ENCODE measurements around the gene FOXR2.

Gene FOXR2, protein sequence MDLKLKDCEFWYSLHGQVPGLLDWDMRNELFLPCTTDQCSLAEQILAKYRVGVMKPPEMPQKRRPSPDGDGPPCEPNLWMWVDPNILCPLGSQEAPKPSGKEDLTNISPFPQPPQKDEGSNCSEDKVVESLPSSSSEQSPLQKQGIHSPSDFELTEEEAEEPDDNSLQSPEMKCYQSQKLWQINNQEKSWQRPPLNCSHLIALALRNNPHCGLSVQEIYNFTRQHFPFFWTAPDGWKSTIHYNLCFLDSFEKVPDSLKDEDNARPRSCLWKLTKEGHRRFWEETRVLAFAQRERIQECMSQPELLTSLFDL

DNA sequence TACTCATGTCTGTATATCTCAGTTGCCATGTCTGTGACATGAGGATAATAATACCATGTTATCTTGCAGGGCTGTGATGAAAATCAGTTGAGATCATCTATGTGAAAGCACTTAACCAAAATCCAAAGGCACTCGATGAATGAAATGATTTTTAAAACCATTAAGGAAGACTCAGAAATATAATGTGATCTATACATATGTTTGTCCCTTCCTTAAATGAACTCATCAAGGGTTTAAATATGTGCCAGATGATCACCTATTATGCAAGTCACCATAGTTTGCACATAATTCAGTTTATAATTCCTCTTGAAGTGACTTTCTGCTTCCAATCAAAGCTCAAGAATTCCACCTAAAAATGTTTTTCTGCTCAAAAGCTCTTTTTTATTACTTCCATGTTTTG, at the start of gene FOXR2:
Gene FOXR2 (plus strand): TSS at position 301 of the 400 bp plus-strand sequence. CDS start 312 bp downstream, outside the sequence.
- DNase-seq, result no peak

DNA sequence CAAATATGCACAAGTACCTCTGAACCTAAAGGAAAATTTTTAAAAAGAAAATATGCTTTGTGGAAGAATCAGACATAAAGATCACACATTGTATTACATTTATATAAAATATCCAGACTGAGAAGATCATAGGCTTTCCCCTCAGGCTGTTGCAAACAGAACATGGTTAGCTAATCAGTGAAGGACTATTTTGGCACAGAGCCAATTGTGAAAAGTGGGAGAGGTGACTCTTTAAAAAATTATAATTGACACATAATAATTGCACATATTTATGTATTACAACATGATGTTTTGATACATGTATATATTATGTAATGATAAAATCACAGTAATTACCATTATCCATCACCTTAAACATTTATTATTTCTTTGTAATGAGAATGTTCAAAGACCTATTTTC, 44.1 kb upstream of the FOXR2 start:
- no peak for DNase-seq

DNA sequence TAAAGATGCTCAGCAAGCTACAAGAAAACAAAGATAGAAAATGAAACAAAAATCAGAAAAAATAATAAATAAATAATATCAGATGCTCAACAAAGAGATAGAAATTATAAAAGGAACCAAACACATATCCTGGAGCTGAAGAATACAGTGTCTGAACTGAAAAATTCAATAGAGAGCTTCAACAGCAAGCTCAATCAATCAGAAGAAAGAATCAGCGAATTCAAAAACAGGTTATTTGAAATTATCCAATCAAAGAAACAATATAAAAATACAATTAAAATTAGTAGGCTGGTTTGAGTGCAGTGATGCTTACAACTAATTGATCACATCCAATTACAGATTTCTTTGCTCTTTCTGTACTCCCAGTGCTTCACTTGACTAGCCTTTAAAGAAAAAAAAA, 40.8 kb upstream of the FOXR2 start:
- no peak for DNase-seq

DNA sequence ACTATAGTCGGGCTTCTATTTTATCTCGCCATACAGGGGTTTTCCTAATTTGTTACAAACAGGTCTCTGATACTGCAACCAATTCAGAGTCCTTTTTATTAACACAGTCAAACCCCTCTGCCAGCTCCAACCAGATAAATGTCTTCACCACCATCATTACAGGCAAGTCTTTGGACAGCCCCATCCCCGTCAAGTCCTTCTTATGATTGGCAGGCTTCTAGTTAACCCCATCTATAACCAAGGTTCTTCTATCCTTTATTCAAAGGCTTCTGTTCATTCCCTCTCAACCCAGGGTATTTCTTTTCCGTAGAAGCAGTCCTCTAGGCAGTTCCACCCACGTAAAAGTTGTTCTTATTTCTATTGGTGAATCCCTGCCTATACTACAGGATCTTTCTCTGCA, 29.9 kb upstream of the FOXR2 start:
- DNase-seq, result no peak

DNA sequence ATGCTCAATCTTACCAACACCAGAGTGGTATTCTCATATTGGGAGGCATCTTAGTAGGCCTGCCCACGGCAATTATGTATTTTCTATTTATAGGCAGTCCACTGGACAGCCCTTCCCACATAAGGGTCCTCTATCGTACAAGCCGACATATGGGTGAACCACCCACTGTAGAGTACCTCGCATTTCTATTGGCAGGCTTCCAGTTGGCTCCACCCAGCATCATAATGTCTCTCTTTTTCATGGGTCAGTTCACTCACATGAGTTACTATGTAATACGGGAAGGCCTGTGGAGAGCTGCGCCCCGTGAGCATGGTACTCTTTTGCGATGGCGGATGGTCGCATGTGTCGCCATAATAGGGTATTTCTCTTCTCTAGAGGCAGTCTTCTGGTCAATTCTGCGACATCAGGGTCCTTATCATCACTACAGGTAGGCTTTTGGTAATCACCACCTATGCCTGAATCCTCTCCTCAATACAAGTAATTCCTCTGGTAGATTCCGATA, 29.4 kb upstream of the FOXR2 start:
- no peak for DNase-seq

DNA sequence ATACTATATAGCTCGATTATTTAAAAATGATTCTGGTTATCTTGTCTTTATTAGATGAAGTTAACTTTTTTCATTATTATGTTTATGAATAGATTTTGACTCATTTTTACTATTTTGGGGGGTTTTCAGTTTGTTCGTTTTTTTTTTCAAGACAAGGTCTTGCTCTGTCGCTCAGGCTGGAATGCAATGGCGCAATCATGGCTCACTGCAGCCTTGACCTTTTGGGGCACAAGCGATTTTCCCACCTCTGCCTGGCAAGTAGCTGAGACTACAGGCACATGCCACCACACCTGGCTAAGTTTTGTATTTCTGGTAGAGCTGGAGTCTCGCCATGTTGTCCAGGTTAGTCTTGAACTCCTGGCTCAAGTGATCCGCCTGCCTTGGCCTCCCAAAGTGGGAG, 24.9 kb upstream of the FOXR2 start:
- DNase-seq, result no peak

DNA sequence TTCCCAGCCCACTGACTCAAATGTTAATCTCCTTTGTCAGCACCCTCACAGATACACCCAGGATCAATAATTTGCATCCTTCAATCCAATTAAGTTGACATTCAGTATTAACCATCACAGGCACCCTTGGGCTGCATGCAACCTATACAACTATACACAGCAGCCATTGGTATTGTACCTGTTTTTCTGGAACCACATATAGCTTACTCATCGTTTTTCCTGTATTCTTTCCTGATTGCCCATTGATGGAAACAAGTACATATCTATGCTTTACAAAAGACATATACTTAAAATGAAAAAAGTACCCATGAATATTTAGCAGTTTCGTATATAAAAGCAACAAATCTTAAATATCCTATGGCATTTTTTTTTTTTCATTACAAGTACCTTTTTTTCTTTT, 3.7 kb upstream of the FOXR2 start:
- DNase-seq, result no peak

DNA sequence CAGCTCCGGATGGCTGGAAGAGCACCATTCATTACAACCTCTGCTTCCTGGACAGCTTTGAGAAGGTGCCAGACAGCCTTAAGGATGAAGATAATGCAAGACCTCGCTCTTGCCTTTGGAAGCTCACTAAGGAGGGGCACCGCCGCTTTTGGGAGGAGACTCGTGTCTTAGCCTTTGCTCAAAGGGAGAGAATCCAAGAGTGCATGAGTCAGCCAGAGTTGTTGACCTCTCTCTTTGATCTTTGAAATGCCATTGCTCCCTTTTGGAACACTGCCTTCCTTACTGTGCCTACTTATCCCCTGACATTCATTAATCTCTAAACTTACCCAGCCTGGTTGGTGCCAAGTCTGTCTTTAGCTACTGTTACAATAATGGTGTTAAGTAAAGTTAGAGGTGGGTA, 1.2 kb downstream of the FOXR2 start:
- no peak for DNase-seq

DNA sequence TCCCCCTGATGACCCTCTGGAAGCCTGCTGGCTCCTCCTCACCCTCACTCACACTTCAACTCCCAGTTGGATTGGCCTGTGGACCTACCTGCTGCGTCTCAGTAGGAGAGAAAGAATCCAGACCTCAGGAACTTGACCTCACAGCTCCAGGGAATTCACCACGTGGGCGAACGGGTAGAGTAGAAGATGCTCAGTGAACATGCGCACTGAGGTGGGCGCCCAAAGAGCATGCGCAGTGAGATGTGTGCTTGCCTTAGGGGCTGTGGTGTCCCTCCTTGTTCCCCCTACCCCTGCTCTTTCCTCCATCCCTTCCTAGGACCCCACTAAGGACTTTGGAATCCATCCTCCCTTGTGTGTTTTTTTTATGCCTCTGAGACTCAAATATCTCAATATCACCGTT, 12.9 kb downstream of the FOXR2 start:
- no peak for DNase-seq

DNA sequence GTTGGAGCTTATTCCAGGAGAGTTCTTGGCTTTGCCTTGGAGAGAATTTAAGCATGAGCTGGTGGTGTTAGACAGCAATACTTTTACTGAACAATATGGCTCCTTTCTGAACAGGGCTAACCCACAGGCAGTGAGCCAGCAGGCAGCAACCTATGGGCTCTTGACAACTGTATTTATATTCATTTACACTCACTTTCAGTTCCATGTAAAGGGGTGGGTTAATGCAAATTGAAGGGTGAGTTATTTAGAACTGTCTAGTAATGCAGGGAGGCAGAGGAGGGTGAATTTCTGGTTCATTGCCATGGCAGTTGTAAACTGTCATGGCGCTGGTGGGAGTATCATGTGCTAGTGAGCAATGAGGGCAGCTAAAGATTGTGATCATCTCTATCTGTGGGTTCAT, 15.7 kb downstream of the FOXR2 start:
- DNase-seq, result no peak

DNA sequence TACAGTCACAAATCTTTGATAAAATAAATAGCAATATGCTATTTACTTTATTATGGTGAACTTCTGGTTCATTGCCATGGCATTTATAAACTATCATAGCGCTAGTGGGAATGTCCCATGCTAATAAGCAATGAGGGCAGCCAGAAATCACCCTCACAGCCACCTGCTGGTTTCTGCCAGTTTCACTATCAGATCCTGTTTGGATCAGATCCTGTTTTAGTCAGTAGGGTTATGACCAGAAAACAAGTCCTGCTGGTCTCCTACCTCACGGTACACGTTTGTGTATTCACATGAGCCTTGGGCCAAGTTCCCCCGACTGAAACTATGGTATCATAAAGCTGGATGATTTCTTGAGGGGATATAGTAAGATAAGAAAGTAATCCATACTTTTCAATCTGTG, 17.7 kb downstream of the FOXR2 start:
- DNase-seq, result no peak

DNA sequence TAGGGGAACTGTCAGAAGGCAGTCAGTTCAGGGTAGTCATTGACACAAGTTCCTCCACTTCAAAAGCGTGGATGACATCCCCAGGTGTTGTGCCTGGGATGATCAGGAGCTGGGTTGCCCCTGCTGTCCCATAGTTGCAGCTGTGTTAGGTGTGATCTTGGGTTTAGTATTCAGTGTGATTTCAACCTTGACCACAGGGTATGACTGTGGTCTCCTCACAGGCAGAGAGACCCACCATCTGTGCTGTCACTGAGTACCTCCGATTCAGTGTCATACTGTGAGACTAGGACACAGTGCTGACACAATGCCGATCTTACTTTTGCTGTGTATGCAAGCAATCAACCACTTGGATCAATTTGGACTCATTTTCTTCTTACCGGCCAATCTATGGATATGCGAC, 25.2 kb downstream of the FOXR2 start:
- DNase-seq, result no peak

DNA sequence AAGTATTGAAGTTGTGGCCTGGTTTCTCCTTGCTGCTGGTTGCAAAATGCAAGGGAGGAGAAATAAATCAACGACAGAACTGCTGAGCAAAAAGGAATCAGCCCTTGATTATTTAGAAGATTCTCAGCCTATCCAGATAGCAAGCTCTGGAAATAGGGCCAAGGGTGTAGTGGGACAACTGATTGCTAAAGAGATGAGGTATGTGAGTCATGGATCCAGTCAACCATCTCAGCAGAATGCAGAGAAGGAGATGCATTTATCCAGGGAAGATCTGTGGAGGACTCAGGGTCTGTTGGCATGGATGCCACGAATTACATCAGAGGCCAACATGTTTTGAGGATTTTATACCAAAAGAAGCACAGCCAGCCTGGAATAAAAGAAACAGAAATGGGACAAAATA, 36.7 kb downstream of the FOXR2 start:
- no peak for DNase-seq

DNA sequence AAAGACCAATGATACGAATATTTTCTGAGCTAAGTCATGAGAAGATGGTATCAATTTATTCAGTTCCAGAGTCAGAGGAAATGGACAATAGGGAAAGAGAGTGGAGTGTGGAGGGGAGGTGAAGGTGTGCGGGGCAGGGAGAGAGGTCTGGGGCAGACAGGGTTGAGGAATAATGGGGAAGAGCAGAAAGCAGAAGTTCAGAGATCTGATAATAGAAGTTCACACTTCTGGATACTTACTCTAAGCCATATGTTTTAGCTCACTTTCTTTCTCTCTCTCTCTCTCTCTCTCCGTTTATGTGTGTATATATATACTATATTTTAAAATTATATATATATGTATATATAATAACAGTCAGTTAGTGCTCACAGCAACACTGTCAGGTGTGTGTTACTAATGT, 40.4 kb downstream of the FOXR2 start:
- no peak for DNase-seq

DNA sequence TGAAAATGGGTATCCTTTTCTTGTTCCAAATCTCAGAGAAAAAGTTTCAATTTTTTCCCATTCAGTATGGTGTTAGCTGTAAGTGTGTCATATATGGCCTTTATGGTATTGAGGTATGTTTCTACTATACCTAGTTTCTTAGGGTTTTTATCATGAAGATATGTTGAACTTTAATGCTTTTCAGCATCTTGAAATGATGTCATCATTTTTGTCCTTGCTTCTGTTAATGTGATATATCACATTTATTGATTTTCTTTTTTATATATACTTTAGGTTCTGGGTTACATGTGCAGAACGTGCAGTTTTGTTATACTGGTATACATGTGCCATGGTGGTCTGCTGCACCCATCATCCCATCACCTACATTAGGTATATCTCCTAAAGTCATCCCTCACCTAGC, 44.9 kb downstream of the FOXR2 start:
- DNase-seq, result no peak
